B cell (primary cell): ENCODE results near the gene CTDSPL. TPM values are rescaled to one million over a fixed set of nuclear protein-coding genes. Genes with fewer than 3 reads are reported as not detected.

Experiments
- ATAC-seq: fragments of 200-7000 bp; cut with Tn5 transposase; one replicate; pipeline ENCODE4 v1.10.0; 2021; ENCODE audit warnings: low read depth, mild to moderate bottlenecking, moderate number of reproducible peaks, moderate library complexity
- CTCF ChIA-PET: fragments of 350-600 bp; sonication (Branson Sonifier 250); formaldehyde crosslinking; loops from one replicate; lab custom pipeline; 2021; ENCODE audit warnings: antibody characterized with exemption, inconsistent platforms; lab: Charles Lee
- POLR2A ChIA-PET: fragments of 350-600 bp; sonication (Branson Sonifier 250); formaldehyde crosslinking; loops from one replicate; lab custom pipeline; 2021; ENCODE audit warnings: antibody characterized with exemption; lab: Charles Lee
- DNase-seq: peaks from one replicate; pipeline ENCODE4 v3.0.0; 2013
- H2AFZ ChIP-seq: 2 replicates; pipeline ENCODE4 v1.6.1; 2012; ENCODE audit warnings: mild to moderate bottlenecking, low read depth, low read length; ENCODE audit not compliant: insufficient read depth, poor library complexity, severe bottlenecking
- H3K27ac ChIP-seq, 2 donors: 1 replicate in 1 of 2; 2 replicates in 1 of 2; pipeline ENCODE4 v1.5.1; 2012 to 2013; ENCODE audit warnings: low read length in 2 of 2, mild to moderate bottlenecking in 2 of 2, moderate library complexity in 1 of 2
- H3K27me3 ChIP-seq, 4 experiments: fragments of 200-600 bp in 1 of 4; sonication (generic) in 1 of 4; replicated peaks in 1 of 4; 1 replicate in 2 of 4; 2 replicates in 2 of 4; pipeline versions ENCODE4 v1.6.1 to v1.7.0; 2013 to 2016; ENCODE audit warnings: low read length in 3 of 4, mild to moderate bottlenecking in 2 of 4, mixed read lengths in 1 of 4, moderate library complexity in 1 of 4; ENCODE audit not compliant: insufficient read depth in 4 of 4, control insufficient read depth in 3 of 4; ENCODE audit errors: control extremely low read depth in 1 of 4
- H3K36me3 ChIP-seq, 2 experiments: replicated peaks in 1 of 2; 1 replicate in 1 of 2; 2 replicates in 1 of 2; pipeline versions ENCODE4 v1.6.1 to v1.7.1; 2013; ENCODE audit warnings: low read length in 1 of 2; ENCODE audit not compliant: insufficient read depth in 2 of 2, control insufficient read depth in 1 of 2; ENCODE audit errors: control extremely low read depth in 1 of 2, extremely low read depth in 1 of 2
- H3K4me1 ChIP-seq, 2 donors: fragments of 200-600 bp in 1 of 2; sonication (generic) in 1 of 2; 1 replicate in 1 of 2; 2 replicates in 1 of 2; pipeline versions ENCODE4 v1.5.1 to v1.6.1; 2013 to 2017; ENCODE audit warnings: low read length in 2 of 2; ENCODE audit not compliant: control insufficient read depth in 2 of 2, insufficient read depth in 2 of 2
- H3K4me2 ChIP-seq: replicated peaks from 2 replicates; pipeline ENCODE3; 2012; ENCODE audit warnings: mild to moderate bottlenecking, low read depth, low read length; ENCODE audit not compliant: poor library complexity, severe bottlenecking
- H3K4me3 ChIP-seq, 5 experiments: fragments of 200-600 bp in 1 of 5; sonication (generic) in 1 of 5; 1 replicate in 3 of 5; 2 replicates in 2 of 5; pipeline versions ENCODE4 v1.5.1 to v1.7.0; 2011 to 2016; ENCODE audit warnings: low read length in 4 of 5, mild to moderate bottlenecking in 4 of 5, low read depth in 2 of 5, control low read depth in 1 of 5, moderate library complexity in 1 of 5; ENCODE audit not compliant: insufficient read depth in 1 of 5; ENCODE audit errors: control extremely low read depth in 1 of 5, extremely low read depth in 1 of 5
- H3K79me2 ChIP-seq: fragments of 200-600 bp; sonication (generic); one replicate; pipeline ENCODE4 v1.6.0; 2016; ENCODE audit warnings: low read length; ENCODE audit not compliant: control insufficient read depth, insufficient read depth
- H3K9ac ChIP-seq: fragments of 200-600 bp; sonication (generic); 2 replicates; pipeline ENCODE4 v1.6.1; 2017; ENCODE audit warnings: mild to moderate bottlenecking, low read length, moderate library complexity
- H3K9me3 ChIP-seq, 3 donors: one replicate each; pipeline versions ENCODE4 v1.6.1 to v1.7.1; 2013; ENCODE audit warnings: low read length in 2 of 3; ENCODE audit not compliant: control insufficient read depth in 2 of 3, insufficient read depth in 1 of 3; ENCODE audit errors: control extremely low read depth in 1 of 3
- H4K20me1 ChIP-seq: 2 replicates; pipeline ENCODE4 v1.6.0; 2012; ENCODE audit warnings: mild to moderate bottlenecking, low read length; ENCODE audit not compliant: insufficient read depth, control insufficient read depth, poor library complexity, severe bottlenecking
- H3K27ac Mint-ChIP-seq: one replicate; pipeline ENCODE4 v1.8.0; 2021; ENCODE audit warnings: mixed read lengths
- H3K27me3 Mint-ChIP-seq: one replicate; pipeline ENCODE4 v1.8.0; 2021; ENCODE audit warnings: mixed read lengths
- H3K4me1 Mint-ChIP-seq: one replicate; pipeline ENCODE4 v1.8.0; 2021; ENCODE audit warnings: mixed read lengths
- H3K4me3 Mint-ChIP-seq: one replicate; pipeline ENCODE4 v1.8.0; 2021; ENCODE audit warnings: mixed read lengths
- H3K9me3 Mint-ChIP-seq: one replicate; pipeline ENCODE4 v1.8.0; 2022; ENCODE audit warnings: mixed read lengths; ENCODE audit not compliant: insufficient read depth
- EZH2 ChIP-seq: IDR thresholded peaks from 2 replicates; pipeline ENCODE4 v1.6.1; 2012; ENCODE audit warnings: borderline replicate concordance, low read depth, mild to moderate bottlenecking, moderate library complexity, low read length; ENCODE audit not compliant: insufficient read depth, poor library complexity, severe bottlenecking
- WGBS: methylation state at CpG from one replicate; pipeline ENCODE4 v1.1.5; 2013; ENCODE audit warnings: missing lambda C conversion rate; ENCODE audit not compliant: insufficient coverage; 5-methylcytosine and 5-hydroxymethylcytosine counted together
- intact Hi-C: fragments of 100-400 bp; cut with micrococcal nuclease; formaldehyde crosslinking; loops from one replicate; pipeline ENCODE4 v1.10.0; 2022
- polyA plus RNA-seq: library from polyadenylated mRNA; depleted of rRNA; stranded (reverse); fragments of >200 nt; gene quantifications from 2 replicates; pipeline ENCODE4 v1.2.3, GENCODE V29; 2012
- total RNA-seq, 2 donors: library from RNA; stranded (reverse); fragments of 120-200 nt in 1 of 2; gene quantifications; 1 replicate in 1 of 2; 2 replicates in 1 of 2; pipeline versions ENCODE4 v1.2.3 to v1.2.4, GENCODE V29; 2013 to 2022
- TF ChIP-seq, protein P1 (sequence below): fragments of 200-600 bp; IDR thresholded peaks from one replicate; pipeline ENCODE4 v1.8.0; 2022; ENCODE audit warnings: antibody characterized with exemption, mild to moderate bottlenecking

CTDSPL gene
- total and polyA plus RNA-seq, 2 donors (not counting 1 experiment from before 2014, with no cell fraction given): not detected

DNA sequence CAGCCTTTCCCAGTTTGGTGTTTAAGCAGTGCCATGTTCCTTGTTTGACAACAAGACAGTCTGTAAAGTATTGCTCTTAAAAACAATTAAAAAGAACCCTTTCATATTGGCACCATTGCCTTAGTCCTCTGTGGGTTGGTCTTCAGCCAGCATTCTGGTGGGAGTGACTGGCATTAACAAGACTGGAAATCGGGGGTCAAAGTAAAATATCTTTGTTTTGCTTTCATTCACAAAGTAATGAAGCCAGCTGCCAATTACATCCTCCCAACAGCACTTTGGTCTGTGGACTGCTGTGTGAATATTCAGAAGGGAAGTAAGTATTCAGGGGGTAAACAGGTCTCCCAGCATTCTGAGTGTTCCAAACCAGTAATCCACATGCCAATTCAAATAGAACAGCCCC lies 120.7 kb downstream of the CTDSPL start:
- no peaks in the 10 kb centered on the region for H3K27me3 ChIP-seq
- no peak overlapping the region for H3K9ac ChIP-seq
- no peak overlapping the region for H3K27ac Mint-ChIP-seq
- H3K27ac ChIP-seq: no peak overlapping the region
- ChIA-PET POLR2A (no interaction called here), CTCF (interaction anchor here (3.6 kb wide), 1 partner anchor 14 kb away, joined by 12 read pairs; no protein-coding TSS in a partner anchor)
- no peaks in the 10 kb centered on the region for H4K20me1 ChIP-seq
- H3K4me3 Mint-ChIP-seq: no peak overlapping the region
- H3K79me2 ChIP-seq: no peaks in the 10 kb centered on the region
- no peaks in the 10 kb centered on the region for H3K4me1 ChIP-seq
- no peak for DNase-seq
- H3K4me3 ChIP-seq: no peak overlapping the region
- H3K36me3 ChIP-seq: no peaks in the 10 kb centered on the region
- no peaks in the 10 kb centered on the region for H3K9me3 ChIP-seq
- no peaks in the 10 kb centered on the region for H3K9me3 Mint-ChIP-seq
- no peak for ATAC-seq
- peaks cover 11% of the 10 kb centered on the region for H3K27me3 Mint-ChIP-seq
- intact Hi-C loops: no loop called here
- no peaks in the 10 kb centered on the region for H3K4me1 Mint-ChIP-seq
- TF ChIP-seq, protein P1, sequence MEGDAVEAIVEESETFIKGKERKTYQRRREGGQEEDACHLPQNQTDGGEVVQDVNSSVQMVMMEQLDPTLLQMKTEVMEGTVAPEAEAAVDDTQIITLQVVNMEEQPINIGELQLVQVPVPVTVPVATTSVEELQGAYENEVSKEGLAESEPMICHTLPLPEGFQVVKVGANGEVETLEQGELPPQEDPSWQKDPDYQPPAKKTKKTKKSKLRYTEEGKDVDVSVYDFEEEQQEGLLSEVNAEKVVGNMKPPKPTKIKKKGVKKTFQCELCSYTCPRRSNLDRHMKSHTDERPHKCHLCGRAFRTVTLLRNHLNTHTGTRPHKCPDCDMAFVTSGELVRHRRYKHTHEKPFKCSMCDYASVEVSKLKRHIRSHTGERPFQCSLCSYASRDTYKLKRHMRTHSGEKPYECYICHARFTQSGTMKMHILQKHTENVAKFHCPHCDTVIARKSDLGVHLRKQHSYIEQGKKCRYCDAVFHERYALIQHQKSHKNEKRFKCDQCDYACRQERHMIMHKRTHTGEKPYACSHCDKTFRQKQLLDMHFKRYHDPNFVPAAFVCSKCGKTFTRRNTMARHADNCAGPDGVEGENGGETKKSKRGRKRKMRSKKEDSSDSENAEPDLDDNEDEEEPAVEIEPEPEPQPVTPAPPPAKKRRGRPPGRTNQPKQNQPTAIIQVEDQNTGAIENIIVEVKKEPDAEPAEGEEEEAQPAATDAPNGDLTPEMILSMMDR: no peak
- TF ChIP-seq EZH2: no peak
- H2AFZ ChIP-seq: no peak overlapping the region
- no peak overlapping the region for H3K4me2 ChIP-seq
- WGBS: no CpG with 5 or more reads among the region's 1 CpG

DNA sequence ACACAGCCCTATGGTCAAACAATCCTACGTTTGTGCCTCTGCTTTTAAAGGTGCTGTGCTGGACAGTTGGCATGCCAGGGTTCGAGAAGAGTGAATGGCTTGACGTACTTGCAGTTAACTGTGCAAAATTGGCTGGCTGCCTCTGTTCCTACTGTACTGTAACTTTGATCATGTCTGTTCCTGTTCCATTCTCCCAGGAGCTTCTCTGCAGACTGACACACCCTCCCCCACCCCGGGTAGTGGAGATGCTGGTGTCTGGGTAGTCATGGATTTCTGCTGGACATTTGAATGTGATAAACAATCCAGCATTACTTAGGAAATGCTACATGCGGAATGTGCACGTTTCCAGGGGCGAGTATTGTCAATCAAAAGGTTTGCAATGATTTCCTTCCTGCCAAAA lies 122.4 kb downstream of the CTDSPL start:
- DNase-seq (no peak), ATAC-seq (no peak)
- no peak overlapping the region for H3K4me3 Mint-ChIP-seq
- H3K4me1 ChIP-seq: no peaks in the 10 kb centered on the region
- no peaks in the 10 kb centered on the region for H3K9me3 ChIP-seq
- H3K27ac Mint-ChIP-seq: no peak overlapping the region
- 96% methylated on average over 6 of the region's 7 CpGs for WGBS
- no peaks in the 10 kb centered on the region for H3K9me3 Mint-ChIP-seq
- intact Hi-C loops: no loop called here
- no peak overlapping the region for H3K4me2 ChIP-seq
- H3K4me1 Mint-ChIP-seq: no peaks in the 10 kb centered on the region
- no peaks in the 10 kb centered on the region for H4K20me1 ChIP-seq
- ChIA-PET POLR2A (no interaction called here), CTCF (interaction anchor here (0.8 to 2.6 kb wide), 3 partner anchors 10 to 13 kb away, joined by 3 to 9 read pairs (median 3); no protein-coding TSS in a partner anchor)
- H3K9ac ChIP-seq: no peak overlapping the region
- no peak overlapping the region for H3K27ac ChIP-seq
- H3K36me3 ChIP-seq: no peaks in the 10 kb centered on the region
- H3K79me2 ChIP-seq: no peaks in the 10 kb centered on the region
- TF ChIP-seq, protein P1: no peak
- no peak for TF ChIP-seq EZH2
- no peak overlapping the region for H2AFZ ChIP-seq
- H3K4me3 ChIP-seq: no peak overlapping the region
- H3K27me3 Mint-ChIP-seq: peaks cover 11% of the 10 kb centered on the region
- no peaks in the 10 kb centered on the region for H3K27me3 ChIP-seq
